H1 (cell line): Measurements from ENCODE around the gene SLAMF6. TPM values are rescaled to one million over a fixed set of nuclear protein-coding genes. Genes with fewer than 3 reads are reported as not detected.

Experiments
- CTCF ChIA-PET: fragments of 300-600 bp; sonication (Branson Sonifier 250); formaldehyde crosslinking; loops from one replicate; lab custom pipeline; 2021; ENCODE audit not compliant: partially characterized antibody; lab: Charles Lee
- POLR2A ChIA-PET: fragments of 300-600 bp; sonication (Branson Sonifier 250); formaldehyde crosslinking; loops from one replicate; lab custom pipeline; 2021; ENCODE audit warnings: inconsistent platforms; ENCODE audit not compliant: partially characterized antibody; lab: Charles Lee
- DNase-seq, 2 experiments: peaks; one replicate each; pipeline versions ENCODE4 v3.0.0 to v3.0.0-alpha.2; 2010 to 2022; ENCODE audit warnings: low spot score in 2 of 2, low read depth in 1 of 2, mixed read lengths in 1 of 2
- FAIRE-seq: peaks from 2 replicates; lab custom pipeline; 2011; peaks lifted over from hg19 to GRCh38; lab: Jason Lieb, UNC
- H2AFZ ChIP-seq: 2 replicates; pipeline ENCODE4 v1.8.1; 2012; ENCODE audit warnings: low read length, inconsistent platforms
- H2AK5ac ChIP-seq: 2 replicates; pipeline ENCODE4 v1.6.1; 2013; ENCODE audit warnings: low read depth, low read length
- H2BK120ac ChIP-seq: replicated peaks from 2 replicates; pipeline ENCODE3; 2013; ENCODE audit warnings: low read depth, low read length, inconsistent platforms
- H2BK12ac ChIP-seq: 2 replicates; pipeline ENCODE4 v1.6.1; 2013; ENCODE audit warnings: low read depth, low read length
- H2BK15ac ChIP-seq: 2 replicates; pipeline ENCODE4 v1.6.1; 2013; ENCODE audit warnings: low read length
- H2BK20ac ChIP-seq: 2 replicates; pipeline ENCODE4 v1.6.1; 2013; ENCODE audit warnings: low read length
- H2BK5ac ChIP-seq: 2 replicates; pipeline ENCODE4 v1.6.1; 2013; ENCODE audit warnings: low read depth, low read length
- H3K14ac ChIP-seq: 2 replicates; pipeline ENCODE4 v1.6.1; 2013; ENCODE audit warnings: inconsistent platforms; ENCODE audit not compliant: insufficient read length
- H3K18ac ChIP-seq: 2 replicates; pipeline ENCODE4 v1.6.1; 2013; ENCODE audit warnings: low read length; ENCODE audit errors: extremely low read depth
- H3K23ac ChIP-seq: 2 replicates; pipeline ENCODE4 v1.6.1; 2013; ENCODE audit warnings: inconsistent platforms; ENCODE audit not compliant: insufficient read length
- H3K23me2 ChIP-seq: 2 replicates; pipeline ENCODE4 v1.6.1; 2013; ENCODE audit warnings: low read depth, low read length
- H3K27ac ChIP-seq: 2 replicates; pipeline ENCODE4 v1.6.1; 2011; ENCODE audit warnings: low read depth, low read length, inconsistent platforms
- H3K27me3 ChIP-seq, 4 experiments: replicated peaks in 1 of 4; 1 replicate in 1 of 4; 2 replicates in 3 of 4; pipeline versions ENCODE4 v1.6.1 to v1.8.1; 2011 to 2013; ENCODE audit warnings: low read length in 3 of 4, mild to moderate bottlenecking in 3 of 4, inconsistent platforms in 2 of 4, mixed read lengths in 2 of 4, moderate library complexity in 1 of 4; ENCODE audit not compliant: control insufficient read depth in 3 of 4, insufficient read depth in 3 of 4; ENCODE audit errors: extremely low read depth in 1 of 4
- H3K36me3 ChIP-seq, 4 experiments: 2 replicates each; pipeline versions ENCODE4 v1.6.1 to v1.8.1; 2011 to 2013; ENCODE audit warnings: mild to moderate bottlenecking in 4 of 4, low read length in 3 of 4, moderate library complexity in 2 of 4, control low read depth in 1 of 4, inconsistent platforms in 1 of 4; ENCODE audit not compliant: insufficient read depth in 4 of 4, control insufficient read depth in 2 of 4
- H3K4ac ChIP-seq: replicated peaks from 2 replicates; pipeline ENCODE3; 2013; ENCODE audit warnings: low read length, low read depth, mixed read lengths, inconsistent platforms; ENCODE audit not compliant: insufficient read length
- H3K4me1 ChIP-seq, 4 experiments: replicated peaks in 1 of 4; 1 replicate in 1 of 4; 2 replicates in 3 of 4; pipeline versions ENCODE4 v1.6.1 to v1.8.1; 2011 to 2013; ENCODE audit warnings: low read length in 3 of 4, inconsistent platforms in 2 of 4, mixed read lengths in 1 of 4; ENCODE audit not compliant: insufficient read depth in 4 of 4, control insufficient read depth in 3 of 4
- H3K4me2 ChIP-seq, 2 experiments: 2 replicates each; pipeline versions ENCODE4 v1.6.1 to v1.8.1; 2011 to 2013; ENCODE audit warnings: low read depth in 2 of 2, low read length in 2 of 2, control low read depth in 1 of 2, inconsistent platforms in 1 of 2, mild to moderate bottlenecking in 1 of 2; ENCODE audit not compliant: insufficient read depth in 1 of 2
- H3K4me3 ChIP-seq, 4 experiments: fragments of 200-600, 300-600 bp in 1 of 4; sonication (generic), shearing (Covaris generic), sonication (Bioruptor Twin) in 1 of 4; 2 replicates each; pipeline versions ENCODE4 v1.5.1 to v1.8.1; 2011 to 2016; ENCODE audit warnings: low read length in 4 of 4, low read depth in 3 of 4, control low read depth in 2 of 4, inconsistent platforms in 2 of 4, mild to moderate bottlenecking in 2 of 4, mixed read lengths in 1 of 4, moderate library complexity in 1 of 4; ENCODE audit not compliant: insufficient read depth in 2 of 4; ENCODE audit errors: extremely low read depth in 1 of 4
- H3K56ac ChIP-seq: replicated peaks from 2 replicates; pipeline ENCODE3; 2013; ENCODE audit warnings: low read depth, mild to moderate bottlenecking, mixed read lengths, low read length, inconsistent platforms; ENCODE audit not compliant: insufficient read length
- H3K79me1 ChIP-seq: 2 replicates; pipeline ENCODE4 v1.6.1; 2013; ENCODE audit warnings: low read depth, low read length, control low read depth
- H3K79me2 ChIP-seq, 2 experiments: 2 replicates each; pipeline versions ENCODE4 v1.6.1 to v1.8.1; 2012 to 2013; ENCODE audit warnings: low read length in 2 of 2, mild to moderate bottlenecking in 2 of 2, inconsistent platforms in 1 of 2; ENCODE audit not compliant: insufficient read depth in 2 of 2, control insufficient read depth in 1 of 2
- H3K9ac ChIP-seq, 4 experiments: replicated peaks in 1 of 4; 1 replicate in 1 of 4; 2 replicates in 3 of 4; pipeline versions ENCODE4 v1.6.1 to v1.8.1; 2011 to 2013; ENCODE audit warnings: low read depth in 3 of 4, low read length in 3 of 4, control low read depth in 2 of 4, mild to moderate bottlenecking in 2 of 4, moderate library complexity in 2 of 4, inconsistent platforms in 1 of 4; ENCODE audit errors: extremely low read depth in 1 of 4
- H3K9me3 ChIP-seq, 2 experiments: 2 replicates each; pipeline versions ENCODE4 v1.6.1 to v1.8.1; 2012 to 2013; ENCODE audit warnings: mild to moderate bottlenecking in 2 of 2, moderate library complexity in 2 of 2, control low read depth in 1 of 2, inconsistent platforms in 1 of 2, low read depth in 1 of 2, low read length in 1 of 2, mixed read lengths in 1 of 2; ENCODE audit not compliant: insufficient read depth in 2 of 2
- H4K20me1 ChIP-seq, 2 experiments: replicated peaks in 1 of 2; 2 replicates each; pipeline versions ENCODE3 to v1.8.1; 2011 to 2013; ENCODE audit warnings: inconsistent platforms in 2 of 2, low read length in 2 of 2, mild to moderate bottlenecking in 1 of 2; ENCODE audit not compliant: insufficient read depth in 2 of 2, control insufficient read depth in 1 of 2
- H4K5ac ChIP-seq: 2 replicates; pipeline ENCODE4 v1.6.1; 2013; ENCODE audit warnings: low read length, low read depth, mixed read lengths, inconsistent platforms; ENCODE audit not compliant: insufficient read length
- H4K8ac ChIP-seq: 2 replicates; pipeline ENCODE4 v1.8.0; 2013; ENCODE audit warnings: mild to moderate bottlenecking, moderate library complexity, low read length, inconsistent platforms; ENCODE audit not compliant: insufficient read depth; ENCODE audit errors: extremely low read depth
- H4K91ac ChIP-seq: replicated peaks from 2 replicates; pipeline ENCODE3; 2013; ENCODE audit warnings: low read length, mixed read lengths, inconsistent platforms; ENCODE audit not compliant: insufficient read length
- E2F6 ChIP-seq: IDR thresholded peaks from 2 replicates; pipeline ENCODE4 v1.6.1; 2012; ENCODE audit warnings: inconsistent platforms
- EP300 ChIP-seq, 2 experiments: IDR thresholded peaks; 1 replicate in 1 of 2; 2 replicates in 1 of 2; pipeline ENCODE4 v1.6.1; 2011 to 2012; ENCODE audit warnings: low read depth in 2 of 2, low read length in 2 of 2, mild to moderate bottlenecking in 2 of 2, borderline replicate concordance in 1 of 2, inconsistent platforms in 1 of 2, moderate library complexity in 1 of 2
- KDM4A ChIP-seq: IDR thresholded peaks from one replicate; pipeline ENCODE4 v1.7.1; 2012; ENCODE audit warnings: low read depth, mild to moderate bottlenecking, moderate library complexity, low read length, inconsistent platforms; ENCODE audit not compliant: severe bottlenecking
- KDM5A ChIP-seq: fragments of 200-600 bp; IDR thresholded peaks from 2 replicates; pipeline ENCODE4 v1.7.1; 2012; ENCODE audit warnings: mild to moderate bottlenecking, low read length, inconsistent platforms, mixed read lengths
- POLR2A ChIP-seq, 2 experiments: IDR thresholded peaks; 1 replicate in 1 of 2; 2 replicates in 1 of 2; pipeline ENCODE4 v1.6.1; 2011; ENCODE audit warnings: low read depth in 2 of 2, low read length in 2 of 2, mild to moderate bottlenecking in 2 of 2; ENCODE audit errors: control extremely low read depth in 1 of 2
- RXRA ChIP-seq: IDR thresholded peaks from 2 replicates; pipeline ENCODE4 v1.6.1; 2011; ENCODE audit warnings: low read depth, mild to moderate bottlenecking, low read length, moderate library complexity; ENCODE audit not compliant: insufficient read depth
- TCF12 ChIP-seq: IDR thresholded peaks from 2 replicates; pipeline ENCODE4 v1.6.1; 2011; ENCODE audit warnings: low read depth, mild to moderate bottlenecking, low read length
- TEAD4 ChIP-seq: IDR thresholded peaks from 2 replicates; pipeline ENCODE4 v1.6.1; 2012; ENCODE audit warnings: low read depth, low read length, inconsistent platforms, mixed read lengths
- WGBS, 2 experiments: shearing (Covaris generic) in 1 of 2; methylation state at CpG; one replicate each; pipeline versions ENCODE4 v1.1.6 to v1.1.7; 2013 to 2015; ENCODE audit warnings: low lambda C conversion rate in 2 of 2, mixed read lengths in 2 of 2, inconsistent platforms in 1 of 2, low coverage in 1 of 2, missing lambda C conversion rate in 1 of 2; ENCODE audit not compliant: insufficient replicate concordance in 2 of 2, insufficient coverage in 1 of 2, insufficient read length in 1 of 2; ENCODE audit errors: extremely low coverage in 1 of 2, missing lambda C conversion rate in 1 of 2; 5-methylcytosine and 5-hydroxymethylcytosine counted together
- polyA plus RNA-seq, 7 experiments: library from polyadenylated mRNA; depleted of rRNA in 3 of 7; stranded (reverse) in 5 of 7; unstranded in 2 of 7; fragments of >200 nt in 5 of 7; fragments of 200-250 nt in 2 of 7; gene quantifications; 1 replicate in 5 of 7; 2 replicates in 1 of 7; 4 replicates in 1 of 7; pipeline versions ENCODE4 v1.2.1 to v1.2.3, GENCODE V29; 2011 to 2013; ENCODE audit warnings: missing spikeins in 2 of 7, mixed read lengths in 2 of 7
- total RNA-seq: library from RNA; stranded (reverse); fragmentation: NEBNext Ultra II Directional; extraction: Animal tissue kit (Norgen Biotek cat#: 25700); gene quantifications from 2 replicates; pipeline ENCODE4 v1.2.1, GENCODE V29; 2021
- TF ChIP-seq, protein P1 (sequence below), 3 experiments: IDR thresholded peaks; 1 replicate in 2 of 3; 2 replicates in 1 of 3; pipeline versions ENCODE4 v1.5.1 to v1.6.1; 2011; ENCODE audit warnings: low read length in 3 of 3, mild to moderate bottlenecking in 3 of 3, inconsistent platforms in 2 of 3, low read depth in 1 of 3, moderate library complexity in 1 of 3; ENCODE audit not compliant: insufficient read depth in 1 of 3; ENCODE audit errors: control extremely low read depth in 1 of 3

Gene SLAMF6
- total and polyA plus RNA-seq, 2 of the 8 experiments (the other 6 are each of a cell fraction or from before 2014, with no cell fraction given), result not detected

GRCh38 chr1:160449494-160449893 is 73.6 kb downstream of the SLAMF6 start:
- no peak overlapping the region for H2BK15ac ChIP-seq
- POLR2A ChIA-PET, result no interaction called here
- CTCF ChIA-PET, result no interaction called here

More at GRCh38 chr1:160449494-160449893, 73.6 kb downstream of the SLAMF6 start:
- Histone ChIP-seq H3K4ac (no peak overlapping the region), H4K5ac (no peak overlapping the region), H3K18ac (no peak overlapping the region), H3K9me3 (no peaks in the 10 kb centered on the region), H2BK5ac (no peak overlapping the region), H4K20me1 (no peaks in the 10 kb centered on the region), H3K23ac (no peak overlapping the region), H3K79me2 (no peaks in the 10 kb centered on the region), H3K79me1 (no peaks in the 10 kb centered on the region), H3K27me3 (peaks cover 0 to 1% (median 0%) of the 10 kb centered on the region in 4 experiments; a peak in 1 of 7 replicates), H2BK20ac (no peak overlapping the region), H3K14ac (no peak overlapping the region), H2AFZ (no peak overlapping the region), H3K36me3 (no peaks in the 10 kb centered on the region), H3K56ac (no peak overlapping the region), H3K4me3 (no peak overlapping the region), H2AK5ac (no peak overlapping the region), H3K4me1 (no peaks in the 10 kb centered on the region), H2BK120ac (no peak overlapping the region), H3K23me2 (no peaks in the 10 kb centered on the region), H4K8ac (no peak overlapping the region), H4K91ac (no peak overlapping the region), H2BK12ac (no peak overlapping the region), H3K4me2 (no peak overlapping the region), H3K9ac (no peak overlapping the region), H3K27ac (no peak overlapping the region)
- WGBS, 2 experiments, result 91% methylated on average over 2 of the region's 2 CpGs; no CpG with 5 or more reads in 1 of the 2 experiments
- TF ChIP-seq POLR2A (IDR thresholded peaks at IDR 0.05; ENCODE audit: control extremely low read depth in 1 of 2, low read depth in 2 of 2, low read length in 2 of 2), result no peak
- no peak for TF ChIP-seq E2F6
- TF ChIP-seq KDM5A, result no peak
- TF ChIP-seq EP300 (IDR thresholded peaks at IDR 0.05; ENCODE audit: borderline replicate concordance in 1 of 2, low read depth in 2 of 2, low read length in 2 of 2), result no peak
- TF ChIP-seq RXRA, result no peak
- TF ChIP-seq KDM4A, result no peak
- TF ChIP-seq, protein P1, sequence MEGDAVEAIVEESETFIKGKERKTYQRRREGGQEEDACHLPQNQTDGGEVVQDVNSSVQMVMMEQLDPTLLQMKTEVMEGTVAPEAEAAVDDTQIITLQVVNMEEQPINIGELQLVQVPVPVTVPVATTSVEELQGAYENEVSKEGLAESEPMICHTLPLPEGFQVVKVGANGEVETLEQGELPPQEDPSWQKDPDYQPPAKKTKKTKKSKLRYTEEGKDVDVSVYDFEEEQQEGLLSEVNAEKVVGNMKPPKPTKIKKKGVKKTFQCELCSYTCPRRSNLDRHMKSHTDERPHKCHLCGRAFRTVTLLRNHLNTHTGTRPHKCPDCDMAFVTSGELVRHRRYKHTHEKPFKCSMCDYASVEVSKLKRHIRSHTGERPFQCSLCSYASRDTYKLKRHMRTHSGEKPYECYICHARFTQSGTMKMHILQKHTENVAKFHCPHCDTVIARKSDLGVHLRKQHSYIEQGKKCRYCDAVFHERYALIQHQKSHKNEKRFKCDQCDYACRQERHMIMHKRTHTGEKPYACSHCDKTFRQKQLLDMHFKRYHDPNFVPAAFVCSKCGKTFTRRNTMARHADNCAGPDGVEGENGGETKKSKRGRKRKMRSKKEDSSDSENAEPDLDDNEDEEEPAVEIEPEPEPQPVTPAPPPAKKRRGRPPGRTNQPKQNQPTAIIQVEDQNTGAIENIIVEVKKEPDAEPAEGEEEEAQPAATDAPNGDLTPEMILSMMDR (IDR thresholded peaks at IDR 0.05; ENCODE audit: control extremely low read depth in 1 of 3, insufficient read depth in 1 of 3, low read depth in 1 of 3, low read length in 3 of 3), result no peak
- TF ChIP-seq TCF12, result no peak
- no peak for TF ChIP-seq TEAD4
- no peak for FAIRE-seq
- no peak for DNase-seq
